Mammary epithelial cell (primary cell): ENCODE data around the gene RICTOR.

ENCODE experiments used
- EZH2 ChIP-seq: IDR thresholded peaks from 2 replicates; pipeline ENCODE4 v1.6.1; 2012; ENCODE audit warnings: low read length, inconsistent platforms, borderline replicate concordance
- TF ChIP-seq, protein P1 (sequence below), 2 donors: IDR thresholded peaks in 1 of 2; conservative IDR thresholded peaks in 1 of 2; 2 replicates each; pipeline ENCODE4 v1.5.1; 2011 to 2012; ENCODE audit warnings: inconsistent platforms in 2 of 2, low read length in 2 of 2, mild to moderate bottlenecking in 2 of 2, control low read depth in 1 of 2, low read depth in 1 of 2; ENCODE audit not compliant: insufficient read depth in 1 of 2; ENCODE audit errors: extremely low read depth in 1 of 2

- no peak for TF ChIP-seq EZH2
- TF ChIP-seq, protein P1, sequence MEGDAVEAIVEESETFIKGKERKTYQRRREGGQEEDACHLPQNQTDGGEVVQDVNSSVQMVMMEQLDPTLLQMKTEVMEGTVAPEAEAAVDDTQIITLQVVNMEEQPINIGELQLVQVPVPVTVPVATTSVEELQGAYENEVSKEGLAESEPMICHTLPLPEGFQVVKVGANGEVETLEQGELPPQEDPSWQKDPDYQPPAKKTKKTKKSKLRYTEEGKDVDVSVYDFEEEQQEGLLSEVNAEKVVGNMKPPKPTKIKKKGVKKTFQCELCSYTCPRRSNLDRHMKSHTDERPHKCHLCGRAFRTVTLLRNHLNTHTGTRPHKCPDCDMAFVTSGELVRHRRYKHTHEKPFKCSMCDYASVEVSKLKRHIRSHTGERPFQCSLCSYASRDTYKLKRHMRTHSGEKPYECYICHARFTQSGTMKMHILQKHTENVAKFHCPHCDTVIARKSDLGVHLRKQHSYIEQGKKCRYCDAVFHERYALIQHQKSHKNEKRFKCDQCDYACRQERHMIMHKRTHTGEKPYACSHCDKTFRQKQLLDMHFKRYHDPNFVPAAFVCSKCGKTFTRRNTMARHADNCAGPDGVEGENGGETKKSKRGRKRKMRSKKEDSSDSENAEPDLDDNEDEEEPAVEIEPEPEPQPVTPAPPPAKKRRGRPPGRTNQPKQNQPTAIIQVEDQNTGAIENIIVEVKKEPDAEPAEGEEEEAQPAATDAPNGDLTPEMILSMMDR (conservative IDR thresholded peaks at IDR 0.05 in 1 of 2, IDR thresholded peaks at IDR 0.05 in 1 of 2; ENCODE audit: extremely low read depth in 1 of 2, insufficient read depth in 1 of 2, low read depth in 1 of 2, low read length in 2 of 2) = no peak
Measured at GRCh38 chr5:38925154-38925925, 148.9 kb downstream of the RICTOR start.
